ENCODE data around the gene ZNF644. TPM values are rescaled to one million over a fixed set of nuclear protein-coding genes. Genes with fewer than 3 reads are reported as not detected.

Gene ZNF644
- polyA plus RNA-seq, 1 donor = 37.6 TPM

DNA sequence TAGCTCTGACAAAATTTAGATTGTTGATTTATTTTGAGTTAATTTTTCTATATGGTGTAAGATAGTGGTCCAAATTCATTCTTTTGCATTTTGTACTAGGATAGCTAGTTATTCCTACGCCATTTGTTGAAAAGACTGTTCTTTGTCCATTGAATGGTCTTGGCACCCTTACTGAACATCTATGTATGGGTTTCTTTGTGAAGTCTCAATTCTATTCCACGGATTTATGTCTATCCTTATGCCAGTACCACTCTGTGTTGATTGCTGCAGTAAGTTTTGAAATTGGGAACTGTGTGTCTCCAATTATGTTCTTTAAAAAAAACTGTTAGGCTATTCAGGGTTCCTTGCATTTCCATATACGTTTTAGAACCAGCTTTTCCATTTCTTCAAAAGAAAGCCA lies 145.7 kb downstream of the ZNF644 start:
- H3K27ac ChIP-seq (ENCODE audit: low read length) = no peak overlapping the region
- peaks cover 6% of the 10 kb centered on the region for H3K9me3 ChIP-seq (ENCODE audit: control insufficient read depth, low read depth, low read length)
- H3K4me1 ChIP-seq (ENCODE audit: control insufficient read depth, insufficient read depth, low read length) = no peaks in the 10 kb centered on the region
- 83% methylated on average over 2 of the region's 3 CpGs for WGBS (ENCODE audit: insufficient coverage, low lambda C conversion rate)
- no peaks in the 10 kb centered on the region for H3K27me3 ChIP-seq (ENCODE audit: control insufficient read depth, insufficient read depth, low read length)
- H3K4me3 ChIP-seq (ENCODE audit: low read length) = no peak overlapping the region
- no peaks in the 10 kb centered on the region for H3K36me3 ChIP-seq (ENCODE audit: control insufficient read depth, insufficient read depth, low read length)
- DNase-seq = no peak
